Skin of body (tissue), 2 donors: Measurements from ENCODE around the gene HRAS. TPM values are rescaled to one million over a fixed set of nuclear protein-coding genes. Genes with fewer than 3 reads are reported as not detected.
"Not testable (repeated sequence)": the region's sequence is repeated elsewhere in the genome, so short reads cannot be mapped to it uniquely, and the experiment has no call there.

ENCODE experiments used
- DNase-seq: peaks from one replicate; lab custom pipeline; 2025; lab: John Stamatoyannopoulos, UW
- total RNA-seq: library from RNA; depleted of rRNA; stranded (reverse); fragments of >200 nt; gene quantifications from one replicate; pipeline ENCODE4 v1.2.3, GENCODE V29; 2014

HRAS gene
- total RNA-seq, 1 donor from 2014 or later: 27.9 TPM

DNA sequence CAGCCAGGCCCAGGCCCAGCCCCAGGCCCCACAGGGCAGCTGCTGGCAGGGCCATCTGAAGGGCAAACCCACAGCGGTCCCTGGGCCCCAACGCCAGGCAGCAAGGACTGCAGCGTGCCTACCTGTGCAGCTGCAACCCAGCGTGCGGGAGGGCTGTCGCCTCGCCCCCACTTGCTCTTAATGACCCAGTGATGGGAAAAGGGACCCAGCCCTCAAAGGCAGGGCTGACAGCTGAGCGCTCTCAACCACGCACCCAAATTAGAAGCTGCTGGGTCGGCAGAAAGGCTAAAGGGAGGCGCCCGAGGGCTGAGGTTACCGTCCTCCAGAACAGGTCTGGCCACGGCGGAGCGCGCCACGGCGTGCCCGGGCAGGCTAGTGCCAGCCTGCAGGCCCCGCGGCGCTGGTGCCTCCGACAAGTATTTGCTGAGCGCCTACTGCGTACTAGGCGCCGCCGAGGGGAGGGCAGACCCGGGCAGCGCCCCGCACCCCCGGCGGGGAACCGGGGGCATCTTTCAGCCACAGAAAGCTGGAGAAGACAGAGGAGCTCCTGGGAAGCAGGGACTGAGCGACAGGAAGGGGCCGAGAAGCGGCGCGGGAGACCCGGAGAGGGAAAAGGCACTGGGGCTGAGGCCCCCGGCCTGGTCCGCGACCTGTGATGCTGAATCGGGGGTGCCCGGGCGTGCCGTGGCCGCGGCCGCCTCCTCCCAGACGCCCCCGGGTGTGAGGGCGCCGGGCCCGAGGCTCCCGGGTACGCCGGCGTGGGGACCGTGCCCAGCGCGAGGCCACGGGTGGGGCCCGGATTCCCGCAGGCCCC, 773 bp downstream of the HRAS start:
- no peak for DNase-seq

DNA sequence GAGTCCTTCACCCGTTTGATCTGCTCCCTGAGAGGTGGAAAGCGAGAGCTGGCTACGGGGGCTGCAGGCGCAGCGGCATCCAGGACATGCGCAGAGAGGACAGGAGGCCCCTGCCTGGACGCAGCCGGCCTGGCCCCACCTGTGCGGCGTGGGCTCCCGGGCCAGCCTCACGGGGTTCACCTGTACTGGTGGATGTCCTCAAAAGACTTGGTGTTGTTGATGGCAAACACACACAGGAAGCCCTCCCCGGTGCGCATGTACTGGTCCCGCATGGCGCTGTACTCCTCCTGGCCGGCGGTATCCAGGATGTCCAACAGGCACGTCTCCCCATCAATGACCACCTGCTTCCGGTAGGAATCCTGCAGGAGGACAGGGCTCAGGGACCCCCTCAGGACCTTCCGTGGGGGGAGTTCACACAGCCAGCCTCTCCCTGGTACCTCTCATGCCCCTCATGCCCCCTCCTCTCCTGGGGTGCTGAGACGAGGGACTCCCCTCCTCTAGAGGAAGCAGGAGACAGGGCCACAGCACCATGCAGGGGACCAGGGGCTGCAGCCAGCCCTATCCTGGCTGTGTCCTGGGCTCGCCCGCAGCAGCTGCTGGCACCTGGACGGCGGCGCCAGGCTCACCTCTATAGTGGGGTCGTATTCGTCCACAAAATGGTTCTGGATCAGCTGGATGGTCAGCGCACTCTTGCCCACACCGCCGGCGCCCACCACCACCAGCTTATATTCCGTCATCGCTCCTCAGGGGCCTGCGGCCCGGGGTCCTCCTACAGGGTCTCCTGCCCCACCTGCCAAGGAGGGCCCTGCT, 1.6 kb downstream of the HRAS start:
- DNase-seq: no peak

DNA sequence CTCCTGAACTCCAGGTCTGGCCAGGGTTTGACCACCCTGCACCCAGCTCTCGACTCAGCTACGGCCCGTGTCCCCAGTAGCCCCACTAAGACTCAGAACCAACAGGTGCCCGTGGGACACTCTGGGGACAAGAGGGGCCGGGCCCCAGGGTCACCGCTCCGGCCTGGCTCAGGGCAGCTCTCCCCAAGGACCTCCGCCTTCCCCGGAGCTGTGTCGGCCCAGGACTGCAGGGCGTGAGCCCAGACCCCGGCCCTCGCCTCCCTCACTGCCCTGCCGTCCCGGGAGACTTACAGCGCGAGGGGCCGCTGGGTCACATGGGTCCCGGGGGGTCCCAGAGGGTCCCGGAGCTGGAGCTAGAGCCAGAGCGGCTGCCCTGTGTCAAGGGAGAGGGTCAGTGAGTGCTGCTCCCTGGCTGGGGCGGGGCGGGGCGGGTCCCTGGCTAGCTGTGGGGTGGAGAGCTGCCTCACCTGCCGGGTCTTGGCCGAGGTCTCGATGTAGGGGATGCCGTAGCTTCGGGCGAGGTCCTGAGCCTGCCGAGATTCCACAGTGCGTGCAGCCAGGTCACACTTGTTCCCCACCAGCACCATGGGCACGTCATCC, 2.3 kb downstream of the HRAS start:
- DNase-seq: no peak

DNA sequence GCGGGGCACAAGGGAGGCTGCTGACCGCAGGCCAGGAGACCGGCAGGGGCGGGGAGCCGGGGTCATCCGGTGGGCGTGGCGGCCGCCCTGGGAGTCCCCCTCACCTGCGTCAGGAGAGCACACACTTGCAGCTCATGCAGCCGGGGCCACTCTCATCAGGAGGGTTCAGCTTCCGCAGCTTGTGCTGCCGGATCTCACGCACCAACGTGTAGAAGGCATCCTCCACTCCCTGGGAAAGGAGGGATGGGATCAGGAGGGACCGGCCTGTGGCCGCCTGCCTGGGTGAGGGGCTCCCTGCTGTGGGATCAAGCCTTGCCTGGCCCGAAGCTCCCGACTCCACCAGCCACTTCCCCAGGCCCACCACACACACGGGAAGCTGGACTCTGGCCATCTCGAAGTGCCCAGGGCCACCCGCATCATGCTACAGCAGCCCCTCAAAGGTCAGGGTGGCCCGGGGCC, 2.8 kb downstream of the HRAS start:
- no peak for DNase-seq

DNA sequence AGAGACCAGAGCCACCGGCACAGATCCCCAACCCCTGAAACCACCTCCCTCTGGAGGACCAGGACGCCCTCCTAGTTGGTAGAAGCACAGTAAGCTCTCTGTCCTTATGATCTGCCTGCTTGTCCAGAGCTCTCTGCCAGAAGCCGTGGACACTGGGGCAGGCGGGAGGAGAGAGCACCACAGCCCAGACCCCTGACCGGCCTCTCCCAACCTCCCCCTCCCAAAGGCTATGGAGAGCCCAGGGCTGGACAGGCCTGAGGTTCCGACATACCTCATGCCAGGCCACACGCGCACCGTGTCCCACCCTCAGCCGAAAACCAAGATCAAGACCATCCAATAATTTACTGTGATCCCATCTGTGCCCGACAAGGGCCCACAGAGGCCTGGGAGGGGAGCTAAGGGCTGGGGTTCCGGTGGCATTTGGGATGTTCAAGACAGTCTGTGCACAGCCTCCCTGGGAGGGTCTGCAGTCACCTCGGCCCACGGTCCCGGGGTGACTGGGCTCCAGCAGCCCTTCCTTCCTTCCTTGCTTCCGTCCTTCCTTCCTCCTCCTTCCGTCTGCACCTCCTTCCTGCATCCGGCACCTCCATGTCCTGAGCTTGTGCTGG, 3.4 kb downstream of the HRAS start:
- no peak for DNase-seq

DNA sequence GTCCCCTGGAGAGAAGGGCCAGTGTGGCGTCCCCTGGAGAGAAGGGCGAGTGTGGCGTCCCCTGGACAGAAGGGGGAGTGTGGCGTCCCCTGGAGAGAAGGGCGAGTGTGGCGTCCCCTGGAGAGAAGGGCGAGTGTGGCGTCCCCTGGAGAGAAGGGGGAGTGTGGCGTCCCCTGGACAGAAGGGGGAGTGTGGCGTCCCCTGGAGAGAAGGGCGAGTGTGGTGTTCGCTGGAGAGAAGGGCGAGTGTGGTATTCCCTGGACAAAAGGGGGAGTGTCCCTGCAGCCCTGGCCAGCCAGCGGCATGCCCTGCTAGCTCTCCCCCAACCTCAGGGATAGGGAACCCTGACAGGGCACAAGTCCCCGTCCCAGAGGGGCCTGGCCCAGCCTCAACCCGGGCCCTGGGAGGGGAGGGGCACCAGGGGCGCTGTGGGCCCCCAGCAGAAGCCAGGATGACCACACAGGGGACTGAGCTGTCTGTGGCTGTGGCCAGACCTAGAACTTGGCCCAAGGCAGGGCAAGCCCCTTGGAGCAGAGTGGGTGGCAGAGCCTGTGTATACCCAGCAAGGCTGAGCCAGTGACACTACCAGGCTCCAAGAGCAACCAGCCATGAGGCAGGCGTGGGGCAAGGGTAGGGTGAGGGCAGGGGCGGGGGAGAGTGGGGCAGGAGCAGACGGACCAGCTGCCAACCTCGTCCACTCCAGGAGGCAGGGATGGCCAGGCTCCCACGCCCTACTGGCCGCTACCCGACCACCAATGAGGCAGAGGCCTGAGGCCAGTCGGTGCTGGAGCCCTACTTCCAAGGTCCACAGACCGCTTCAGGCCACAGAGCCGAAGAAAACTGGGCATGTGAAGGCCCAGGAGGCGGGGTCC, 4.2 kb downstream of the HRAS start:
- no peak for DNase-seq

DNA sequence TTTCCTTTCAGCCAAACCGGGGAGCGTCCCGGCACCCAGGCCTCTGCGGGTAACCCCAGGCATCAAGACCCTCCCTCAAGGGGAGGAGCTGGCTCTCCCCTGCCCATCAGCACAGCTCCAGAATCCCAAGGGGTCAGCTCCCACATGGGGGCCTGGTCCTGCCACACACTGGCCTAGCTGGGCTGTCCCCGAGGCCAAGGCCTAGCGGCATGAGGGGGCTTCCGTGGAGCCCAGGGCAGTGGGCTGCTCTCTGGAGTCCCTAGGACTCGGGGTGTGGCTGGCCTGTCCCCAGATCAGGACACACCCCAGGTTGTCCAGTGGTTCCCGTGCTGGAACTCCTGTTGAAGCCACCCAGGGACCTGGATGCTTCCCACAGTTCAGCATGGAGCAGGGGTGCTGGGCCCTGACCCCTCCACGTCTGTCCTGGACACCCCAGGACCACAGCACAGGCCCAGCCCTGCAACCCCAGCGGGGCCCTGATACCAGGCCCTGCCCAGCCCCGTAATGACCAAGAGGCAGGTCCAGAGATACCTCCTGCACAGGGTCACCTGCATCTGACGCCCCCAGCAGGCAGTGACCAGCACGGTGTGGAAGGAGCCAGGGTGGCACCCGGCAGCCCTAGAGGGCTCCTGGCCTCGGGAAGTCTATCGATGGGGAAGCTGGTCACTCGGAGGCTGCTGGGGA, 5.5 kb downstream of the HRAS start:
- DNase-seq: no peak

DNA sequence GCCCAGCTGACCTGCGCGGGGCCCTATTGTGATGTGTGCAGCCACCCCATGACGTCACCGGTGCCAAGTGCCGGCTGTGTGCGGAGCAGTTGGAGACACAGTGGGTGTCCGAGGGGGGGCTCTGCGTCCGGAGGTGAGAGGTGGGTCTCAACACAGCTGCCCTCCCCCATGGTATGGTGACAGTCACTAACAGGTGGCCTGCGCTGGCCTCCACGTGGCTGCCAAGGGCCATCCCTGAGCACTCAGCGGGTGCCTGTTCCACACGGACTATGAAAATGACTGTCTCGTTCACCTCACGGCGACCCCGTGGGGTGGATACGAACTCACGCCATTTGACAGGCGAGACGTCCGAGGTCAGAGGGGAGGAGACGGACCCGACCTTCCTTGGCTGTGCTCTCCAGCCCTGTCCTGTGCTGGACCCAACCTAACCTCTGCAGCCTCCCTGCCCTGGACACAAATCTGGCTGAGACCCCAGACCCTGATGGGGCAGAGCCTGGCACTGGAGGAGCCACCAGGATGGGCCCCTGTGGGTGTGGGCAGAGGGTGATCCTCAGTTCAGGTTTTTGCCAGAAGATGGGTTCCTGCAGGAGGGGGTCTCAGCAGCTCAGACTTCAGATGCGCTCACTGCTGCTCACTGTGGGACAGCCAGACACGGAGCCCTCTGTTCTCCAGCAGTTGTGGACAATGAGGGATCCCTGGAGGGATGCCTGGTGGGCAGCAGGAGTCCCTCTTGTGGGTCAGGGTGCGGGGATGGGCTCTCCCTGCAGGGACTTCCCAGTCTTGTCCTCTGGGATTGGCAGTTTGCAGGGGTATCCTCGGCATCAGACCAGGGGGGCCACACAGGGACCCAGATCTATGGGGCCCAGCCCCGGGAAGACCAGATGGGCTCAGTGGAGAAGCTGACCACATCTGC, 6.3 kb downstream of the HRAS start:
- DNase-seq: no peak

DNA sequence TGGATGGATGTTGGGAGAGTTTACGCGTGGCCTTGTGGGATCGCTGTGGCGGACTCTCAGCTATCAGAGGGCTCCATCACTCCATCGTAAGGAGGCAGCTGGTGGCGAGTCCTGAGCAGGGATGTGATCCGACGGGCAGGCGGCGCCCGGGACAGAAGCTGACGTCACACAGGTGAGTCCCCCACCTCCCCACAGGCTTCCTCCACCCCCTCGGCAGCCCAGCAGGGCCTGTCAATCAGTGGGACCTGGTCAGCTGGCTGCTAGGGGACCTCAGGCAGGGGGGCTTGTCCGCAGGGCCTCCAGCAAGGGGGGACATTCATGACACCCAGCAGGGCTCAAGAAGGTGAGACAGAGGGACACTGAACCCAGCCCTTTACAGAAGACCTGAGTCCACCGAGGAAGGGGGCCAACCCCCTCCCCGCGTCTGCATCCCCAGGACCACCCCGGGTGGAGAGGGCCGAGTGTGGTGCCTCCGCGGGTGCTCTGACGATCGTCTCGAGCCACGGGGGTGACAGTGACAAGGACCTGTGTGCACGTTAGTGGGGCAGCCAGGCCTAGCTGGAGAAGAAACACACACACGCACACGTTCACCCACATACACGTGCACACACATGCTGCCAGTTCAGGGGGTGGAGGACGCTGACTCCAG, 7.1 kb downstream of the HRAS start:
- no peak for DNase-seq

DNA sequence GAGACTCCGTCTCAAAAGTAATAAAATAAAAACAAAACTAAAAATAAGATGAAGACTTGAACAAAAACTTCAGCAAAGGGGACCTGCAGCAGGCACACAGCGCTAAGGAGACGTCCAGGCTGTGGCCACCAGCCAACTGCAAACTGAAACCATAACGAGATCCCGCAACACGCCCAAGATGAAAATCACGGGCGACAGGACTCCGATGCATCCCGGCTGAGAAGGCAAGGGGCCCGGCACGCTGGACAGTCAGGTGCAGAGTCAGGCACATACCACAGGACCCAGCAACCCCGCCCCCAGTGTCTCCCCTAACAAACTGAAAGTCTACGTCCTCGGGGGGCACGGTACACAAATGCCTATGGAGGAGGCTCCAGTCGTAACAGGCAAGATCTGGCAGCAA, 9.2 kb downstream of the HRAS start:
- no peak for DNase-seq

DNA sequence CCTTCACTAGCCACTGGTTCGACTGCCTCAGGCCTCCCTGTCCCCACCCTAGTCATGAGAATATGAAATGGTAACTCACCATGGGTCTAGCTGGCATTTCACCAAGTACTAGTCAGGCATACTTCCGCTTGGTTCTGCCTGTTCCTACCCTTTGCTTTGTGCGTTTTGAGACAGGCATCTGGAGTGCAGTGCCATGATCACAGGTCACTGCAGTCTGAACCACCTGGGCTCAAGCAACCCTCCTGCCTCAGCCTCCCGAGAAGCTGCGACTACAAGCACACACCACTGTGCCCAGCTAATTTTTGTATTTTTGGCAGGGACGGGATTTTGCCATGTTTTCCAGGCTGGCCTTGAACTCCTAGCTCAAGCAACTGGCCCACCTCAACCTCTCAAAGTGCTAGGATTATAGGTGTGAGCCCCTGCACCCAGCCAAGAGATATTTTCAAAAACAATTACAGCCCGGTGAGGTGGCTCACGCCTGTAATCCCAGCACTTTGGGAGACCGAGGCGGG, 14.1 kb downstream of the HRAS start:
- DNase-seq: no peak

DNA sequence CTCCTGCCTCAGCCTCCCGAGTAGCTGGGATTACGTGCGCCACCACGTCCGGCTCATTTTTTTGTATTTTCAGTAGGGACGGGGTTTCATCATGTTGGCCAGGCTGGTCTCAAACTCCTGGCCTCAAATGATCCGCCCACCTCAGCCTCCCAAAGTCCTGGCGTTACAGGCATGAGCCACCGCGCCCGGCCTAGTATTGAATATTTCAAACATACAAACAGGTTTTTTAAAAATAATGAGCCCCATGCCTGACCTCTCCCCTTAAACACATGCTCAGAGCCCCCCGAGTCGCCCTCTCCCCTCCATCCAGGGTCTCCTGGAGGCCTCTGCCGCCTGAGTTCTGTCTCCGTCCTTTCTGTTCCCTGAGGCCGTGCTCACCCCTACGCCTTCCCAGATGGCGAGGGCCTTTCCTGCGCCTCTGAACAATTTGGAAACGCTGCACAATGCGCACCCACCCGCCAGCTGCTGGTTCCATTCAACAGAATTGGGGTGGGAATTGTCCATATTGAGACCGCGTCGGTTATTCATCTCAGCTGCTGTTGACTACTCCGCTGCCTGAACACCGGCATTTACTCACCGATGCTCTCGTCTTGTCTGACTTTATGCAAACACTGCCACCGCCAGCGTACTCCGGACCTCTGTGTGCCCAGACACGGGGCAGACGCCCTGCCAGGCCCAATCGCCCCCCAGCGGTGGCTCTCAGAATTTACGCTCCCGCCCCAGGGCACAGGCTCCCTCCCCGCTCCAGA, 14.8 kb downstream of the HRAS start:
- no peak for DNase-seq

DNA sequence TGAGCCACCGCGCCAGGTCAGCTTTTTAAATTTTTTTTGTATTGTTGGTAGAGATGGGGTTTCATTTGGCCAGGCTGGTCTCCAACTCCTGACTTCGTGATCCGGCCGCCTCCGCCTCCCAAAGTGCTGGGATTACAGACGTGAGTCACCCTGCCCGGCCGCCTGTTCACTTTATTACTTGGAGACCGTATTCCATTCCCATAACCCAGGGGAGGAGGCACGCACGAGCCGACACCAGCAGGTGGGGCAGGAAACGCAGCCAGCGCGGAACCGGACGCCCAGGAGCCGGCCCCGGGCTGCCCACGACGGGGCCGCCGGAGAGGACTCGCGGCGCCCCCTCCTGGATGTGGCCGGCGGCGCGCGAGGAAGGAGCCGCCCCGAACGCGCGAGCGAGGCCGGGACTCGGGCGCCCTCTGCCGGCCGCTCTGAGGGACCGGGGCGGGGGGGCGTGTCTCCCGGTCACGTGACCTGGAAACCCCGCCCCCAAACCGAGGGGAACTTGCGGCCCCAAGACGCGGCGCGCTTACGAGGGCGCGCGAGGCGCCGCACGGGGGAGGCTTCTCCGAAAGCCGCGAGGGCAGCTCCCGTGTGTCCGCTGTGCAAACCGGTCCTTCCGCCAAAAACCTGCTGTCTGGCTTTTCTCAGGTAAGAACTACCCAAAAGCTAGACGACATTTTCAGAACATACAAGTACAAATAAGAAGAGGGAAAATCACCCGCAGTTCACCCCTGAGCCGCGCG, 16.7 kb downstream of the HRAS start:
- DNase-seq: no peak

DNA sequence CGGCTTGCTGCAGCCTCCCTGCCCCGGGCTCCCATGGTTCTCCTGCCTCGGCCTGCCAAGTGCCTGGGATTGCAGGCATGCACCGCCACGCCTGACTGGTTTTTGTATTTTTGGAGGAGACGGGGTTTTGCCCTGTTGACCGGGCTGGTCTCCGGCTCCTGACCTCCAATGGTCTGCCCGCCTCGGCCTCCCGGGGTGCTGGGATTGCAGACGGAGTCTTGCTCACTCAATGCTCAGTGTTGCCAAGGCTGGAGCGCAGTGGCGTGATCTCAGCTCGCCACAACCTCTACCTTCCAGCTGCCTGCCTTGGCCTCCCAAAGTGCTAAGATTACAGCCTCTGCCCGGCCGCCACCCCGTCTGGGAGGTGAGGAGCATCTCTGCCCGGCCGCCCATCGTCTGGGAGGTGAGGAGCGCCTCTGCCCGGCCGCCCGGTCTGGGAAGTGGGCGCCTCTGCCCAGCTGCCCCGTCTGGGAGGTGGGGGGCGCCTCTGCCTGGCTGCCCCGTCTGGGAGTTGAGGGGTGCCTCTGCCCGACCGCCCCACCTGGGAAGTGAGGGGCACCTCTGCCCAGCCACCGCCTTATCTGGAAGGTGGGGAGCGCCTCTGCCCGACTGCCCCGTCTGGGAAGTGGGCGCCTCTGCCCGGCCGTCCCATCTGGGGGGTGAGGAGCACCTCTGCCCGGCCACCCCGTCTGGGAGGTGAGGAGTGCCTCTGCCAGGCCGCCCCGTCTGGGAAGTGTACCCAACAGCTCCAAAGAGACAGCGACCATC, 18.3 kb downstream of the HRAS start:
- not testable (repeated sequence) for DNase-seq

DNA sequence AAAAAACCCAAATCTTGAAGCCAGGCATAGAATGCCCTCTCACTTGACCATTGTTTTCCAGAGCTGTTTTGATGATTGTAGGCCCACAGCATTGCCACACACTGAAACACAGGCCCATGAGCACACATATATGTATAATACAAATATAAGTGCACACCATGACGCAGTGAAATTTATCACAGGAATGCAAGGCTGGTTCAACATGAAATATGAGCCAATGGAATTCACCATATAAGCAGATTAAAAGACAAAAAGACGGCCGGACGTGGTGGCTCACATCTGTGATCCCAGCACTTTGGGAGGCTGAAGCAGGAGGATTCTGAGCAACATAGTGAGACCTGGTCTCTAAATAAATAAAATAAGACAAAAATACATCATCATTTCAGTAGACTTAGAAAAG, 19.0 kb downstream of the HRAS start:
- DNase-seq: no peak

DNA sequence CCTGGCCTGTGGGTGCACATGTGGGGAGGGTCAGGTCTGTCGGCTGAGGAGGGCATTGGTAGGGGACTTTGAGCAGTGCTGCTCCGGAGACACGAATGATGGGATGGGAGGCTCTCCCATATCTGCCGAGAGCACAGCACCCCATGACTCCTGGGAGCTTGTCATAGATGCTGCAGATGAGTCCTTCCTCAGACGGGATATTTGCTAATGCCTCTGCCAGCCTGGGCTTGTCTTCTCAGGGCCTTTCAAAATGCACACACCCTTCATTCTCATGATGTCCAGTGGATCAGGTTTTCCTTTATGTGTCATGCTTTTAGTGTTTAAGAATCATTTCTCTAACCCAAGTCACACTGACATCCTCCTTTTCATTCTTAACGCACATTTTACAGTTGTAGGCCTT, 20.2 kb downstream of the HRAS start:
- no peak for DNase-seq
